GM10248 (cell line): Measurements from ENCODE around the gene PDE4D.

ENCODE experiments used
- CTCF ChIA-PET: fragments of 300-600 bp; sonication (Branson Sonifier 250); formaldehyde crosslinking; extraction: SDS; loops from one replicate; lab custom pipeline; 2021; ENCODE audit warnings: antibody characterized with exemption; lab: Yijun Ruan, JAX
- POLR2A ChIA-PET: fragments of 350-650 bp; sonication (Branson Sonifier 250); formaldehyde crosslinking; extraction: SDS; loops from one replicate; lab custom pipeline; 2020; ENCODE audit warnings: antibody characterized with exemption; lab: Yijun Ruan, JAX
- DNase-seq: peaks from one replicate; pipeline ENCODE4 v3.0.0; 2012; ENCODE audit errors: extremely low spot score
- TF ChIP-seq, protein P1 (sequence below): IDR thresholded peaks from 2 replicates; pipeline ENCODE4 v1.5.1; 2012; ENCODE audit warnings: mild to moderate bottlenecking, low read depth; ENCODE audit errors: extremely low read depth, missing control alignments, control extremely low read depth

Gene PDE4D

DNA sequence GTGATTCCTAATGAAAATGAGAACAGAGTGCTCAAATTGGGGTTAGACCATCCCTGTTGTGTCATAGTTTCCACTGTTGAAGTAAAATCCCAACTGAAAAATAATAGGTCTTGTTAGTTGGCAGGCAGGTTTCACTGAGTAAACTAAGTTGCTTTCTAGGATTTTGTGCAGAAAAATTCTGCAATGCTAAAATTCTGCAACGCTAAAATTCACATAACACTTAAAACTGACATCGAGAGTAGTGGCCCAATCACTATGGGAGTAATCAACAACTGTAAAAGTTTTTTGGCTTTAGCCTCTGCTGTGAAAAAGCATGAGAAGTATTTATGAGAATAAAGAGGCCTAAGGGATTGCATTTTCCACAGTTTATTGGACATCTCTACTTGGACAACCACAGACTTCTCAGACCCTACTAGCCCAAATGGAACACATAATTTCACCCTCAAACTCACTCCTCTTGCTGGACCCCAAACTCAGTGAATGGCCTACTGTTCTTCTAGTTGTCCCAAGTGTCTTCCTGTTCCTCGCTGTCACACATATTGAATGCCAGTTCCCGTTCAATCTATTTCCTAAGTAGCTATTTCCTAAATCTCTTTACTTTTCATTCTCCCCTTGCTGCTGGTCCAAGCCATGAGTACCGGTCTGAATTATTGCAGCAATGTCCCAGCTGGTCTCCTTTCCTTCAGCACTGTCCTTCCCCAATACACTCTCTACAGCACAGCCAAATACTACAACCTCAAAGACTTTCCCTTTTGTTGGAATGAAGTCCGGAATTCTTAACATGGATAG lies 355.4 kb downstream of the PDE4D start:
- POLR2A ChIA-PET: no interaction called here
- DNase-seq: no peak
- TF ChIP-seq, protein P1, sequence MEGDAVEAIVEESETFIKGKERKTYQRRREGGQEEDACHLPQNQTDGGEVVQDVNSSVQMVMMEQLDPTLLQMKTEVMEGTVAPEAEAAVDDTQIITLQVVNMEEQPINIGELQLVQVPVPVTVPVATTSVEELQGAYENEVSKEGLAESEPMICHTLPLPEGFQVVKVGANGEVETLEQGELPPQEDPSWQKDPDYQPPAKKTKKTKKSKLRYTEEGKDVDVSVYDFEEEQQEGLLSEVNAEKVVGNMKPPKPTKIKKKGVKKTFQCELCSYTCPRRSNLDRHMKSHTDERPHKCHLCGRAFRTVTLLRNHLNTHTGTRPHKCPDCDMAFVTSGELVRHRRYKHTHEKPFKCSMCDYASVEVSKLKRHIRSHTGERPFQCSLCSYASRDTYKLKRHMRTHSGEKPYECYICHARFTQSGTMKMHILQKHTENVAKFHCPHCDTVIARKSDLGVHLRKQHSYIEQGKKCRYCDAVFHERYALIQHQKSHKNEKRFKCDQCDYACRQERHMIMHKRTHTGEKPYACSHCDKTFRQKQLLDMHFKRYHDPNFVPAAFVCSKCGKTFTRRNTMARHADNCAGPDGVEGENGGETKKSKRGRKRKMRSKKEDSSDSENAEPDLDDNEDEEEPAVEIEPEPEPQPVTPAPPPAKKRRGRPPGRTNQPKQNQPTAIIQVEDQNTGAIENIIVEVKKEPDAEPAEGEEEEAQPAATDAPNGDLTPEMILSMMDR: no peak
- CTCF ChIA-PET: interaction anchor here (1.3 to 1.7 kb wide), 2 partner anchors 16 to 123 kb away, joined by 3 to 4 read pairs; no protein-coding TSS in a partner anchor

DNA sequence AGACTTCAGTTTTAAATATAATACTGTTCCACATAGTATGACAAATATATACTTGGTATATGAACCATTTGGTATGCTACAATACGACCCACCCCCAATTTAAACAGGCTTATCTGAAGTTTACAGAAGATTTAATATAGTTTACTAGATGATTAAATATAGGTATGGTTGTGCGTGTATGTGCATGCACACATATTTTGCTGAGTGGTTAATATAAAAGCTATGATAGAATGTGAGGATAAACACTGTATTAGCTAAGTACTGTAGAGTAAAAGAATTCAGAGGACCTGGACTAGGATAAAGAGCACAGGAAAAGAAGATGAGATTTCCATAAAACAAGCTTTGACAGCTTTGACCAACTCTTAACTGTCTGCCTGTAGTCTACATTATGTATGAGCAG lies 356.7 kb downstream of the PDE4D start:
- CTCF ChIA-PET: interaction anchor here (0.8 to 1.7 kb wide), 6 partner anchors 8 to 124 kb away, joined by 3 to 6 read pairs (median 4); no protein-coding TSS in a partner anchor
- DNase-seq: no peak
- POLR2A ChIA-PET: no interaction called here
- TF ChIP-seq, protein P1: no peak

DNA sequence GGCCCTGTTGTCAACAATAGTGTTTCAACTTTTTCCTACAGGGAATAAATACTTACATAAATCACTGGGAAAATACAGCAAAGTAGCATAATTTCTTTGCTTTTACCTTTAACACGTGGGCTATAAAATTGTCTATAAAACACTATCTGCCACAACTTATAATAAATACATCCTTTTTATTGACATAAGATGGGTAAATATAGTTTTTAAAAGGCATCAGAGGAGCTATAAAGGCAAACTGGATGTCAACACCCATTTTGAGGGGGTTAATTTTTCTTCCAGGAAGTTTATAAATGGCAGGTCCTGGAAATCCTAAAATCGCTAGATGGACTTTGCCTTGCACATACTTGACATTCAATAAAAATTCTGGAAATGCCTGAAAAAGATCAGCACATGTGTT lies 358.0 kb downstream of the PDE4D start:
- DNase-seq: no peak
- TF ChIP-seq, protein P1: no peak
- ChIA-PET POLR2A (no interaction called here), CTCF (interaction anchor here (1.0 kb wide), 1 partner anchor 18 kb away, joined by 3 read pairs; no protein-coding TSS in a partner anchor)

DNA sequence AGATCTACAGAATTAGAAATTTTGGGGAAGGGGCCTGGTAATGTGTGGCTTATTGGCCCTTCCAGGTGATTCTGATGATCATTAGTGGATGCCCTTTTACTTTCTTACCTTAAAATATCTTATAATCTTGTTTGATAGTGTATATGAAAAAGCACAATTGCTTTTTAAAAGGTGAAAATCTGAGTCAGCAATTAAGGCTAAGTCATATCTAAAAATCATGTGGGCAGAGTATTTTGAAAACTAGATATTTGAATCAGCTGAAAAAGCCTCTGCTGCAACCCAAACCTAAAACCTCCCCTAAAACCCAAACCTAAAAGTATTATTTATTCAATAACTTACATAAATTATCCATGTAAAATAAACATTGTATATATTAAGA lies 359.8 kb downstream of the PDE4D start:
- CTCF ChIA-PET: interaction anchor here (1.3 kb wide), 1 partner anchor 10 kb away, joined by 4 read pairs; no protein-coding TSS in a partner anchor
- no peak for DNase-seq
- POLR2A ChIA-PET: no interaction called here
- TF ChIP-seq, protein P1: no peak

DNA sequence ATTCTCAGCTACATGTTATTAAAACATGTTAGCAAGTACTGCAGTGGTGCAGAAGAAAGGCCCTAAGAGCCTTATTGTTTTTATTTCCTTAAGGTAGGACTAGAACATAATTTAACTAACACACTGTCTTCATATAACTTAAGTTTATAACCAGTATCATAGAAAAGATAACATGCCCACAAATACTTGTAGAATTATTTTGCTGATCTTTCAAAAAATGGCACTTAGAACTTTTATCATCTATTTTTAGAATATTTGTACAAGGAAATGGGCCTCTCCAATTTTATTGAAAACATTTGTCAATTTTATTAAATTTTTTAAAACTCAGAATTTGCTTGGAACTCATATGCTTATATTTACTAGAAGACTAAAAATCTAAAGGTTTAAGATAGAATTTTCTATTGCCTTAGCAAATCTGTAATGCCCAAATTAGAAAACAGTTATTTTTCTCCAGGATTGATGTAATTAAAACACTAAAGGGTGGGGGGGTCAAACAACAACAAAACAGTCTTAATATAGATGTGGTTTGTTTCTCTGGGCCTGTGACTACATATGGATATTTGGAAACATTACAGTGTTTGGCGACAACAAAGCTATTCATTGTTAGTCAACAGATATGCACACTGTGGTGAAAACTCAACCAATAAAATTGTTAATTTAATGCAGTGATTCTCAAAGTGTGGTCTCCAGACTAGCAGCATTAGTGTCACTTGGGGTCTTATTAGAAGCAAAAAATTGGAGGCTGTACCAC lies 360.4 kb downstream of the PDE4D start:
- no peak for DNase-seq
- TF ChIP-seq, protein P1: no peak
- ChIA-PET CTCF (interaction anchor here (1.3 to 1.7 kb wide), 3 partner anchors 12 to 360 kb away, joined by 3 to 4 read pairs (median 3); no protein-coding TSS in a partner anchor), POLR2A (no interaction called here)

DNA sequence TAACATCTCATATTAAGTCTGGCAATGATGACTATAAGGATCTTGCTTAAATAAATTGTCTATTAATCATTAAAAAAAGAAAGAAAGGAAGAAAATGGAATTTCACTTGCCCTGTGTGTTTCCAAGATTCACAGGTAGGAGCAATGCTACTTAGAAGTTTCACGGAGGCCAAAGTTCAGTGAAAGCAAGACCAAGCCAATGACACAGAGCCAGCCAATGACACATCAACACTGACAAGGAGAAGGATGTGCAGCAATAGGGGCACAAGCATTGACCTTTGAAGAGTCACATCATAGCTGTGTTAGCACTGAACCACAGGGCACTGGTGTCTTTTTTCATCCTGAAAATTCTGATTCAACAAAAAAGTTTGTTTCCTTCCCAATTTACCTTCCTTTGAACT lies 364.3 kb downstream of the PDE4D start:
- TF ChIP-seq, protein P1: no peak
- ChIA-PET CTCF (interaction anchor here (1.9 kb wide), 1 partner anchor 8 kb away, joined by 6 read pairs; no protein-coding TSS in a partner anchor), POLR2A (no interaction called here)
- DNase-seq: no peak
